Brain pericyte (primary cell): ENCODE measurements around the gene KRT27.

Experiments used
- DNase-seq: peaks from one replicate; pipeline ENCODE4 v3.0.0-alpha.2; 2012; ENCODE audit warnings: low read depth, low spot score

The KRT27 gene

GRCh38 chr17:40809721-40810421, 27.5 kb upstream of the KRT27 start:
- DNase-seq = no peak

- no peak for DNase-seq
These were observed 23.8 kb upstream of the KRT27 start for GRCh38 chr17:40806131-40806530.

- DNase-seq = peak; percentile 46
These were observed 21.3 kb upstream of the KRT27 start for GRCh38 chr17:40803617-40804082.

- no peak for DNase-seq
These were observed 18.8 kb upstream of the KRT27 start for GRCh38 chr17:40801157-40801556.

DNA sequence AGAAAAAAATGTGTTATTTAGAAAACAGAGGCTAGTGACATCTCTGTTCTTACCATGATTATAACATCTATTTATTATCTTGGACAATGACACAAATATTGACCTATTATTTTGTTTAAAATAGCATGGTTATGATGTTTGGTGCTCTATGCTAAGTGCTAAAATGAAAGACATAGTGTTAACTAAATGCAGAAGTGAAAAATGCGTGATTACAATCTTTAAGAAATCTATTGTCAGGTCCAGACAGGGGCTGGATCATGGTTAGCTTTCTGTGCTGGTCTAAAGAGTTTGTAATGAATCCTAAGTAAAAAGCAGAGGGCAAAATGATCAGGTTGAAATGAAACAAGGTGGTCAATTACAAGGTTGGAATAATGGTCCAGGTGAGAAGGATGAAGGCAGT, 18.0 kb upstream of the KRT27 start:
- DNase-seq = no peak

GRCh38 chr17:40799859-40800258, 17.5 kb upstream of the KRT27 start, which contains the start of gene KRT28:
KRT28 (minus strand) TSS chr17:40799959; CDS start chr17:40799893, 66 bp downstream.
- DNase-seq = no peak

DNA sequence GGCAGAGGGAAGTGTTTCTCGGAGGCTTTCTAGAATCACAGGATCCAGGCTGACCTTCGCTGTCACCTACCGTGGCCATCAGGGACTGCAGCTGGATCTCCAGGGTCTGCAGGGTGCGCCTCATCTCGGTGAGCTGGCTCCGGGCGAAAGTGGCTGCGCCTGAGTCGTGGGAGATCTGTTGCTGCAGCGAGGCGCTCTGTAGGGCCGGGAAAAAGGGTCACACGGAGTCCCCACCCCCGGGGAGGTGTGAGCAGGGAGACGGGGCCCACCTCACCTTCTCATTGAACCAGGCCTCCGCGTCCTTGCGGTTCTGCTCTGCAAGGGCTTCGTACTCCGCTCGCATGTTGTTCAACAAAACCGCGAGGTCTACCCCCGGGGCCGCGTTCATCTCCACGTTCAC, 14.5 kb upstream of the KRT27 start:
- no peak for DNase-seq

DNA sequence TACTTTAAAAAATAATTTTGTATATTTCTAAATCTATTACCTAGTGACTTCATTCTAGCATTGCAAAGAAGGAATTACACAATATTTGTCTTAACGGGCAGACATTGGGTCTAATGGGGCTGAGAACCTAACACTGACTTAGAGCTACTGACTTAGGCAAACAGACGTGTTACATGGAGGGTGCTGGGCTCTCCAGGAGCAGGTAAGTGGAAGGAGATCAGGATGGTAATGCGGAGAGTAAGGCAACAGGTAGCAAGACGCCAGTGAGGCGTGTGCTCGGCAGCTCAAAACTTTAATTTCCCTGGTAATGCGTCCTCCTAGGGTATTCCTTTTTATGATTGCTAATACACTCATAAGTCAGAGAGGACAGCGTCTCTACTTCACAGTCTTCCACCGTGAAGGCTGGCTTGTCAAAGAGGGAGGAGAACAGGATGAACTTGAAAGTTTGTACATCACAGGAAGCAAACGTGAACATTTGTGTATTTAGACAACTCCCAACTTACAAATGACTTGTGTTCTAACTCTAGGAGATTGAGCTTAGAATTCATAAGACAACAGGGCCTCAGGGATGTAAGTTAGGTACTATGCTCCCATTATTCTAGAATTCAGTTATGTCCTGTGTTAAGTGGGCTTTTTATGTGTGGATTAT, 12.8 kb upstream of the KRT27 start:
- DNase-seq = no peak

DNA sequence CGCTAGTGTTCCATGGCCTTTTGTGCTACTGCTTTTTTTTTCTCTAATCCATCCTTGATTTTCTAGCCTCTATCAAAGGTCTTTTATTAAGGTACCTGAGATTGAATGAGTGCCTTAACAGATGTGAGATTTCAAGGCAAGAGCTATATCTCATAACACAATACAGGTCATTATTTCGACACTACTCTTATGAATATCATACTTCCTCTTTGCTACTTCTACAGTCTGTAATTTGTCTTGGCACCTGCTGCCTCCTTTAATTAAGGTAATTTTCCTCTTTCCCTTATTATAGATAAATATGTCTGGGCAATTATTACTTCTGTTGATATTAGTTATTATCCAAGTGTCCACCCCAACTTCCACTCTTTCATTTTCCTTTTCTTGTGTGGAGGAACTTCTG, 12.1 kb upstream of the KRT27 start:
- no peak for DNase-seq

GRCh38 chr17:40793832-40794231, 11.5 kb upstream of the KRT27 start:
- DNase-seq = no peak

DNA sequence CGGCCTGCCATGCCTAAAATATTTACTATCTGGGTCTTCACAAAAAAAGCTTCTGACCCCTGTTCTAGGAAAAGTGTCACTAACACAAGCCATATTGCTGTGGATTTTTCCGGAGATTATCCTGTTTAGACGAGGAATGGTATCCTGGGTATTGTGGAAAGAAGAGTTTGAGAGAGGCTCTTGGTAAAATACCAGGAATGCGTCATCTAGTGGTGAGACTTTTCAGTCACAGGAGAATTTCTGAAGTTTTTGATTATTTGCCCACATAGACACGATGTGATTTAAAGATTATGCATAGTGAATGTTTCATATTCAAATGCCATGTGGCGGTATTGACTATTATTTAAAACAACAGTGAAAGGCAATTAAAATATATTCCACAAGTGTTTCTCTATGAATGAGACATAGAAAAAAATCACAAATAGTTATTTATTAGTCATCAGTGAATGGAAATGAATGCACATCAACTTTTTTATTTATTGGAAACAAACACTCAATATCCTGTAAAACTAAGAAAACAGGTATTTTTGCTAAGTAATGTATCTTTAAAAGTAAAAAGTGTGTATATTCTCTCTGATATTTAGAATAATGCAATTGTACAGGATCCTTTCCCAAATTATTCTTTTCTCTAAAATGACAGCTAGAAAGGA, 9.6 kb upstream of the KRT27 start:
- DNase-seq = no peak

- DNase-seq = no peak
These were observed 8.8 kb upstream of the KRT27 start for GRCh38 chr17:40791111-40791510.

GRCh38 chr17:40779181-40779909, 3.0 kb downstream of the KRT27 start:
- no peak for DNase-seq

DNA sequence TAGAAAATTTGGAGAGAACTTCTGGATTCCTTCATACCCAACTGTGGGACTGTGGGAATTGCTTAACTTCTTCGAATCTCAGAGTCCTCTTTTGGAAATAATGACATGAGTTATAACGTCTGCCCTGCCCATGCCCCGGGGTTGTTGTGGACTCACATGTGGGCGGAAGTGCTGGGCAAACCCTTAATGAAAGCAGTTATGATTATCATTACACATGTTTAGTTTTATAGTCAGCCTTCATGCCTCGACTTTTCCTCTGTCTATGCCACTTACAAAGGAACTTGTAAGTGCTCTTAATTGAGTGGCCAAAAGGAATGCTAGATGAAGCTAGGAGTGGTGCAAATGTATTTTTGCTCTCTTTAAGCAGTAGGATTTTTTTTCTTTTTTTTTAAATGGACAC, 3.9 kb downstream of the KRT27 start:
- DNase-seq = no peak

- DNase-seq = no peak
These were observed 4.4 kb downstream of the KRT27 start for GRCh38 chr17:40777971-40778370.

DNA sequence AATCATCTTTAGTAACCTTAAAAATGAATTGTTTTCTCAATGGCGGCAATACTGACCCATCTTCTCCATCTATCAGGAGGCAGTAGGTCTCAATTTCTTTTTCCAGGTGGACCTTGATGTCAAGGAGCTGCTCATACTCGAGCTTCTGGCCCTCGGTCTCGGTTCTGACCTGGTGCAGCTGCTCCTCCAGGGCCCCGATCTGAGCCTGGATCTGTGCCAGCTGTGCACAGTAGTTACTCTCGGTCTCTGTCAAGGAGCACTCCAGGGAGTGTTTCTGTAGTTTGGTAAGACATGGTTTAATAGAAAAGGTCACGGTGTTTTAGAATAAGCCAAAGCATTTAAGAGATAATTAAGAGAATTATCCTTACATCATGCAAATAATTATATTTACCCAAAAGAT, 4.9 kb downstream of the KRT27 start:
- DNase-seq = no peak

GRCh38 chr17:40775945-40776344, 6.4 kb downstream of the KRT27 start:
- no peak for DNase-seq

DNA sequence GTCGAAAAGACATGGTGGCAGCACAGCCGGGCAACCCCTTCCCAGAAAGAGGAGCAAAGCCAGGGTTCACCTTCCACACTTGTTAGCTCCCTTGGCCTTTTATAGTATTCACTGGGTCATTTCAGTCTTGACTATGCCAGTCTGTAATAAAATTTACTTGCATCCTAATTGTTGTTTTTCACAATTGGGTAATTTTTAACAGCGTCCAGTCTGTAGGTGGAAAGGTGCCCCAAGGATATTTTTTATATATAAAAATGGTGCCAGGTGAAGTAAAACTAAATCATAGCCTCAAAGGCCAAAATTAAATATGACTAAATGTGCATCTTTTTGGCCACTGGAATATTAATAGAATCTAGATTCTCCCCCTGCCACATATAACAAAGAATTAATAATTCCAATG, 10.2 kb downstream of the KRT27 start, which contains the start of gene KRT26:
Gene KRT26, minus strand, starts transcription at position 101 of the 400 bp plus-strand sequence. Its CDS starts 88 bp downstream, at position 13.
- DNase-seq = no peak

GRCh38 chr17:40765657-40766056, 16.7 kb downstream of the KRT27 start:
- no peak for DNase-seq

DNA sequence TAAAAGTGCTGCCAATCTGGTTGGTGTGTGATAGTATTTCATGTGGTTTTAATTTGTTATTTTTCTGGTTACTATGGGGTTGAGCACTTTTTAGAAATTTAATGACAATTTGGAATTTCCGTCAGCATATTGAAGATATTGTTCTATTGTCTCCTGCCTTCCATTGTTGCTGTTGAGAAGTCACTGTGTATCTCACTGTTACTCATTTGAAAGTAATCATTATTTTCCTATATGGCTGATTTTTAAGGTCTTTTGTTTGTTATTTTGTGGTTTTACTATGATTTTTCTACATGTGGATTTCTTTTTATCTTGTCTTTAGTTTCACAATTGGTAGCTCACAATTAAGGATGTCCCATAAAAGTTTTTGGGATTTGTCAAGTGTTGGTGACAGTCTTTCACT, 18.6 kb downstream of the KRT27 start:
- no peak for DNase-seq

- no peak for DNase-seq
These were observed 22.0 kb downstream of the KRT27 start for GRCh38 chr17:40760105-40761016.
